Endothelial cell (in vitro differentiated cells): ENCODE measurements around the gene TGM1. TPM values are rescaled to one million over a fixed set of nuclear protein-coding genes. Genes with fewer than 3 reads are reported as not detected.

Experiments used
- DNase-seq: peaks from one replicate; pipeline ENCODE4 v3.0.0; 2021; ENCODE audit warnings: low spot score
- H3K27ac Mint-ChIP-seq: one replicate; pipeline ENCODE4 v1.8.0; 2021; ENCODE audit warnings: mixed read lengths, inconsistent platforms; ENCODE audit not compliant: unreplicated experiment
- H3K27me3 Mint-ChIP-seq: one replicate; pipeline ENCODE4 v1.8.0; 2021; ENCODE audit warnings: mild to moderate bottlenecking, moderate library complexity, mixed read lengths, inconsistent platforms; ENCODE audit not compliant: unreplicated experiment
- H3K36me3 Mint-ChIP-seq: one replicate; pipeline ENCODE4 v1.8.0; 2021; ENCODE audit warnings: mild to moderate bottlenecking, low read depth, mixed read lengths, inconsistent platforms; ENCODE audit not compliant: unreplicated experiment
- H3K4me1 Mint-ChIP-seq: one replicate; pipeline ENCODE4 v1.8.0; 2021; ENCODE audit warnings: mild to moderate bottlenecking, mixed read lengths, inconsistent platforms; ENCODE audit not compliant: unreplicated experiment
- H3K4me3 Mint-ChIP-seq: one replicate; pipeline ENCODE4 v1.8.0; 2021; ENCODE audit warnings: mild to moderate bottlenecking, mixed read lengths, inconsistent platforms; ENCODE audit not compliant: unreplicated experiment
- H3K9me3 Mint-ChIP-seq: one replicate; pipeline ENCODE4 v1.8.0; 2021; ENCODE audit warnings: mixed read lengths, inconsistent platforms; ENCODE audit not compliant: unreplicated experiment
- total RNA-seq: library from RNA; stranded (reverse); fragmentation: NEBNext Ultra II Directional; extraction: Animal tissue kit (Norgen Biotek cat#: 25700); gene quantifications from one replicate; pipeline ENCODE4 v1.2.1, GENCODE V29; 2021; ENCODE audit not compliant: unreplicated experiment
- TF ChIP-seq, protein P1 (sequence below): fragments of 200-600 bp; sonication (generic); IDR thresholded peaks from one replicate; pipeline ENCODE4 v1.5.0; 2021; ENCODE audit warnings: antibody characterized with exemption; ENCODE audit not compliant: unreplicated experiment

TGM1 gene
- total RNA-seq, 1 donor from 2014 or later: 1.7 TPM

DNA sequence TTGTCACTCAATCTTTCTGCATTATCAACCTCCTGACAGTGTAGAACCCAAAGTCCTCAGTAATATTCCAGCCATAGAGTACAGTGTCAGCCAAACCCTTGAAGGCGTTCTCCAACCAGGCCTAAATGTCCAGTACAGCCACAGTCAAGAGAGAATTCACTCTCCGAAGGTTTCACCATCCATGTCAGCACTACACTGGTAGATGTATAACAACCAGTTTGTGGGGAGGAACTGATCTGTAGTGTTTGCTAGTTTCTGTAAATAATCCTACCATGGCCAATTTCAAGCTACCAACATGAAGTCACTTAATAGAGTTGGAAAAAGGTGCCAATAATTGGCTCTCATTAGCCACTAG lies 46.7 kb downstream of the TGM1 start:
- Mint-ChIP-seq H3K4me3 (peak overlapping the region; percentile 95), H3K36me3 (peaks cover 12% of the 10 kb centered on the region), H3K4me1 (peaks cover 21% of the 10 kb centered on the region), H3K27me3 (peaks cover 20% of the 10 kb centered on the region), H3K9me3 (no peaks in the 10 kb centered on the region), H3K27ac (peak overlapping the region; percentile 79)
- TF ChIP-seq, protein P1, sequence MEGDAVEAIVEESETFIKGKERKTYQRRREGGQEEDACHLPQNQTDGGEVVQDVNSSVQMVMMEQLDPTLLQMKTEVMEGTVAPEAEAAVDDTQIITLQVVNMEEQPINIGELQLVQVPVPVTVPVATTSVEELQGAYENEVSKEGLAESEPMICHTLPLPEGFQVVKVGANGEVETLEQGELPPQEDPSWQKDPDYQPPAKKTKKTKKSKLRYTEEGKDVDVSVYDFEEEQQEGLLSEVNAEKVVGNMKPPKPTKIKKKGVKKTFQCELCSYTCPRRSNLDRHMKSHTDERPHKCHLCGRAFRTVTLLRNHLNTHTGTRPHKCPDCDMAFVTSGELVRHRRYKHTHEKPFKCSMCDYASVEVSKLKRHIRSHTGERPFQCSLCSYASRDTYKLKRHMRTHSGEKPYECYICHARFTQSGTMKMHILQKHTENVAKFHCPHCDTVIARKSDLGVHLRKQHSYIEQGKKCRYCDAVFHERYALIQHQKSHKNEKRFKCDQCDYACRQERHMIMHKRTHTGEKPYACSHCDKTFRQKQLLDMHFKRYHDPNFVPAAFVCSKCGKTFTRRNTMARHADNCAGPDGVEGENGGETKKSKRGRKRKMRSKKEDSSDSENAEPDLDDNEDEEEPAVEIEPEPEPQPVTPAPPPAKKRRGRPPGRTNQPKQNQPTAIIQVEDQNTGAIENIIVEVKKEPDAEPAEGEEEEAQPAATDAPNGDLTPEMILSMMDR: no peak
- DNase-seq: no peak

DNA sequence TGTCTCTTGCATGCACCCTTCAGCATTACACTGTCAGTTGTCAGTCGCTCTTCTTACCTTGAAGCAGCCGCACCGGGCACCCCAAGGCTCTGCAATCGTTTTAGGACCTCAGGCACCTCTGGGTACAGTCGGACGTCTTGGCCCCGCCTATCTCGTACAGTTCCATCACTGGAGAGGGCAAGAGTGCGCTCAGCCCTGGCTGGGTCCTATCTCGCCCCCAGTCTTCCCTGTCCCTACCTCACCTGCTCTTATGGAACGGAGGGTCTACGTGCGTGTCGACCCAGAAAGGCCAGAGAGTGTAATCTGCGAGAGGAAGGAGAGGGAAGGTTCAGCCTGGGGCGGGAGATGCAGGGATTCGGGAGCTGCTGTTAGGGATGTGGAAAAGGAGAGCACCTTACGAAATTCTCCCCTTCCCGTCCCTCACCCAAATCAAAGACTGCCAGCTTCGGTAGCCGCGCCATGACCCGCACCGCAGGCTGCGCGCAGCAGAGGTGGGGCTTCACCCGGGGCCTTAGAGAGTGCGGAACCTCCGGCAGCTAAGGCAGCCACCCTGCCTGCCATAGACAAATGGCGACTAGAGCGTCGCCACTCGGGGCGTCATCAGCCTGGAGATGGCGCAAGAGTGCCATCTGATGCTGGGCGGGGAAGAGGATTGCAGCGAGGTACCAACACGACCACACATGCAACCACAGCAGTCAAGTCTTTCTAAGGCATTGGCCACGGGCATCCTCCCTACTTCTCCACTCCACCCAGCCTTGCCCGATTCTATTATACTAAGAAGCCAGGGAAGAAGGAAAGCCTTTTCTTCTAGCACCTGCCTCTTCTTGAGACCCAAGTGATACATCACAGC lies 47.3 kb downstream of the TGM1 start, which contains the start of gene MDP1:
Gene MDP1 (minus strand): TSS at position 572 of the 850 bp plus-strand sequence. CDS start 111 bp downstream, at position 461.
- TF ChIP-seq, protein P1: no peak
- H3K9me3 Mint-ChIP-seq: no peaks in the 10 kb centered on the region
- H3K4me3 Mint-ChIP-seq: peak within 1 kb of the TSS; percentile 95
- peaks cover 20% of the 10 kb centered on the region for H3K27me3 Mint-ChIP-seq
- peaks cover 13% of the 10 kb centered on the region for H3K36me3 Mint-ChIP-seq
- peak; percentile 76 for DNase-seq
- H3K4me1 Mint-ChIP-seq: peaks cover 21% of the 10 kb centered on the region
- peak within 1 kb of the TSS; percentile 79 for H3K27ac Mint-ChIP-seq

DNA sequence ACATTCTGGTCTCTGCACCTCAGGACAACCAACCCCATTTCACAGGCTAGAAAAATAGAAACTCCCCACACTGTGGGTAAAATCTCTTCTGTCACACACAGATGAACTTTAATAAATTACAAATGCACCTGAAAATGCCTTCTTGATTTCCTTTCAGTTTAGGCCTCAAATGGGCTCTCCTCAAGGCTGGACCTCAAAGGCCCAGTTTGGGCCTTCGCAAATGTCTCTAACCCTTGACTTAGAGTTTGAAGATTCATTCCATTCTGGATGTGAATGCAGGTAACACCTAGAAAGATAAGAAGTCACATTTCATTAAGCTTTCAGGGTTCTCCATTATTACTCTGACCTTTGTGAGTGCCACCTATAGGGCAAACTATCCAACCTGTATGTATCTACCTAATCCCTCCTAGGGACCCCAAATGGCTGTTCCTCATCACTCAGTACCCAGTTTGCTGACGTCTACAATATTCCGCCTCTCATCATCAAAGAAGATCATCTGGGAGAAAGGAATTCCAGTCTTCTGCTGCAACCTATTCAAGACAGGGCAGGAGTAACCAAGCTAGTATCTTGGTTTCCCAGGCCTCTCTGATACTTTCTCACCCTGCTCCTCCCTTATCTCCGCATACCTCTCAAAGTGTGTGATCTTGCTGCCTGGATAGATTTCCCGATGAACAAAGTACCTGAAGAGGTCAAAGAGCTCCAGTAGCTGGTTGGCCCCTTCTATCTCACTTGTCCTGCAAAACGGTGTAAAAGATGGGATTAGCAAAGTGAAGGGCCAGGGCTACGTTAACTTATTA lies 48.9 kb downstream of the TGM1 start:
- H3K27ac Mint-ChIP-seq: peak overlapping the region; percentile 96
- DNase-seq: no peak
- TF ChIP-seq, protein P1: no peak
- H3K9me3 Mint-ChIP-seq: no peaks in the 10 kb centered on the region
- peak overlapping the region; percentile 93 for H3K4me3 Mint-ChIP-seq
- peaks cover 21% of the 10 kb centered on the region for H3K4me1 Mint-ChIP-seq
- H3K27me3 Mint-ChIP-seq: peaks cover 26% of the 10 kb centered on the region
- peaks cover 24% of the 10 kb centered on the region for H3K36me3 Mint-ChIP-seq

DNA sequence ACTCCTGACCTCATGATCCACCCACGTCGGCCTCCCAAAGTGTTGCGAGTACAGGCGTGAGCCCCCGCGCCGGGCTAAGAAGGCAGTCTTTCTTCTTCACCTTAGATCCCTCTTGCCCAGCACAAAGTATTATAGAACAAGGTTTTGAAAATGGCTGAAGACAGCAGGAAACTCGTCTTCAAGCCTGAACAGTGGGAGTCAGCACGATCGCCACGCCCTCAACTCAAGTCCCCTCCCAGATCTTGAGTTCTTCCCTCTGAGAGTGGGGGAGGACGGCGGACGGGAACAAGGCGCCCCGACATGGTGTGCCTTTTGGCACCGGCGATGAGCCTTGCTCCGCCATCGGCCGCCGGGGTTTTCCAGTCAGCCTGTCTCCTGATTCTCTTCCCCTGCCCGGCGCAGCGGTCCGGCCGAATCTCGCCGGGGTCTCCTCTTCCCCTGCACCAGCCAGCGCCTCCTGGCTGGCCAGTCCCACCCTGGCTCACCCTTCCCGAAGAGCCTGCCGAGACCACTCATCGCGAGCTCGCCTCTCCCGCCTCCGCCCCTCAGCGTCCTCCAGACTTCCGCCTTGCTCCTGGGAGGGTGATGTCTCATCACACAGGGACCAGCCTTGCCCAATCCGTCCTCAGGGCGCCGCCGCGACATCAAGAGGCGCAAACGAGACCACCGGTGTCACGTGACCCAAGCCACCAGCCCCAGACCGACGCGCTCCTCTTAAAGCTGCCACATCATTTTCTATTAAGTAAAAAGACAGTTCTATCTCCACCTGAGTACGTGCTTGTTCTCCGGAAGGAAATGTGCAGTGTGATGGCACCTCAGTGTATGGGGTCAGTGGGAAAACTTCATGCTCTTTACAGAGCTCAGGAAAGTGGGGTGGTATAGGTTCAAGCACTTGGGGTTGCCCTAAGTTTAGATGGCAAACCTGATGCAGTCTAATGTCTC lies 49.8 kb downstream of the TGM1 start, which contains the start of gene CHMP4A:
Gene CHMP4A (minus strand): TSS at position 565 of the 942 bp plus-strand sequence. CDS start 49 bp downstream, at position 516.
- peaks cover 28% of the 10 kb centered on the region for H3K36me3 Mint-ChIP-seq
- TF ChIP-seq, protein P1: no peak
- H3K4me1 Mint-ChIP-seq: peaks cover 21% of the 10 kb centered on the region
- H3K27me3 Mint-ChIP-seq: peaks cover 28% of the 10 kb centered on the region
- DNase-seq: peak; percentile 92
- peak within 1 kb of the TSS; percentile 93 for H3K4me3 Mint-ChIP-seq
- peak within 1 kb of the TSS; percentile 96 for H3K27ac Mint-ChIP-seq
- no peaks in the 10 kb centered on the region for H3K9me3 Mint-ChIP-seq
